DMS153 treated with DMSO at 0.1 percent for 48 hours (cell line): Measurements from ENCODE around the gene RAG1.

Experiments used
- DNase-seq: peaks from one replicate; lab custom pipeline; 2025; ENCODE audit not compliant: unreplicated experiment; lab: John Stamatoyannopoulos, UW

Gene RAG1

GRCh38 chr11:36627006-36627405 is 59.2 kb downstream of the RAG1 start:
- DNase-seq, result no peak

DNA sequence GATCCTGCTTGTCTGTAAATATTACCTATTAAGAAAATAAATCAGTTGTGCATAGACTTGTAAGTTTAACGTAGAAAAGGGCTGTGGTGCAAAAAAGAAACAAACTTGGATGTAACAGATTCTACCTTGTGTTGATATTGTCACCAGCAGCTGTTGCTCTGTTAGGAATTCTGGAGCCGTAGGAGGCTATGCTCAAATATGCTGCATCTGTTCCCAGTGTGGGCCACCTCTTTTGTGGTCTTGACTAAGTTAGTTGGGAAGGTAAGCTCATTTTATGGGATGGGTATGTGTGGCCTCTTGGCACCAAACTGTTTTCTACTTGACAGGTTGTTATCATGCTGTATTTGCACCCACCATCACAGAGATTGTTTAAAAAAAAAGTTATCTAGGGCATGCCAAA is 59.7 kb downstream of the RAG1 start:
- no peak for DNase-seq

DNA sequence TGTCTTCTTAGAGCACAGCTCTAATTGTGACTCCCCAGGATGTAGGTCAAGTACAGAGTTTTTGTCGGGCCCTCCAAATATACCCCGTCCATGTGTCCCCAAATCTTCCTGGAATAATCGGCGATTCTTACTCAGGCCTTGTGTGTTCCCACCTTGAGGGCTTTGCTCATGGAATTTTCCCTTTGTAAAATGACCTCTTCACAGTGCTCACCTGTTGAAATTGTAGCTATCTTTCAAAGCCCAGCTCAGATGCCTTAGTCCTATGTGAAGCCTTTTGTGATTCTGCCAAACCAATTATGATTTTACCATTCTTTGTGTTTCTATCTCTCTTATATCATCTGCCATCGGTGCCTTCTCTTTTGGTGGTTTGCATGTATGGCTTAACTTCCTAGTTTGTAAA is 60.3 kb downstream of the RAG1 start:
- DNase-seq, result no peak

GRCh38 chr11:36628765-36629244 is 61.0 kb downstream of the RAG1 start:
- no peak for DNase-seq
